Measurements from ENCODE around the gene CDH8. TPM values are rescaled to one million over a fixed set of nuclear protein-coding genes. Genes with fewer than 3 reads are reported as not detected.

The CDH8 gene
- polyA plus RNA-seq, 1 of the 3 experiments (the other 2 are of a cell fraction): 0.05 TPM

DNA sequence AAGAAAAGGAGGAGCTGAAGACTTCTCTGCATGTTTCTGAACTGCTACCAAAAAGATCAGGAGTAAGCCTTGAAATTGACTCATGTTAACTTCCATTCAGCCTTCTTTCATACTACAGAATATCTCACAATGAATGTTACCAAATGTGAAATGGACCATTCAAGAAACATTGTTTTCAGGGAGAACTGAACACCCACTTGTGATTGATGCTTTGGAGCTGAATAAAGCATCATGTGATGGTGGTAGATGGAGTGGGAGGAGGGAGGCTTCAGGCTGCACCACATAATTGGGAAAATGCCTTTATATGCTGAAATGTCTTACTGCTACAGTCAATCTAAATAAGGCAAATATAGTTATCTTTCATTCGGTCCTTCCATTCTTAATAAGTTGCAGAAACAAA, 127.8 kb downstream of the CDH8 start:
- DNase-seq: no peak

More for the DNA sequence above, 127.8 kb downstream of the CDH8 start:
- H2AFZ ChIP-seq (ENCODE audit: low read depth): no peak overlapping the region
- TF ChIP-seq CTCF (IDR thresholded peaks at IDR 0.05) (no peak), EZH2phosphoT487 (IDR thresholded peaks at IDR 0.05; ENCODE audit: borderline replicate concordance, low read depth) (no peak), FOXJ3 (CRISPR knock-in tag; IDR thresholded peaks at IDR 0.05) (no peak), TCF12 (IDR thresholded peaks at IDR 0.05) (no peak), TEAD4 (IDR thresholded peaks at IDR 0.05; ENCODE audit: borderline replicate concordance, insufficient read depth) (no peak), EP300 (IDR thresholded peaks at IDR 0.05; ENCODE audit: borderline replicate concordance in 1 of 2, low read depth in 1 of 2, low read length in 1 of 2) (no peak), ZBTB33 (IDR thresholded peaks at IDR 0.05; ENCODE audit: borderline replicate concordance, low read depth) (no peak), NRF1 (IDR thresholded peaks at IDR 0.05; ENCODE audit: low read depth, low read length) (no peak), GATA2 (CRISPR knock-in tag; IDR thresholded peaks at IDR 0.05) (no peak)
- TF ChIP-seq, protein P1, sequence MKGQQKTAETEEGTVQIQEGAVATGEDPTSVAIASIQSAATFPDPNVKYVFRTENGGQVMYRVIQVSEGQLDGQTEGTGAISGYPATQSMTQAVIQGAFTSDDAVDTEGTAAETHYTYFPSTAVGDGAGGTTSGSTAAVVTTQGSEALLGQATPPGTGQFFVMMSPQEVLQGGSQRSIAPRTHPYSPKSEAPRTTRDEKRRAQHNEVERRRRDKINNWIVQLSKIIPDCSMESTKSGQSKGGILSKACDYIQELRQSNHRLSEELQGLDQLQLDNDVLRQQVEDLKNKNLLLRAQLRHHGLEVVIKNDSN (IDR thresholded peaks at IDR 0.05; ENCODE audit: borderline replicate concordance, low read depth): no peak
- CTCF ChIA-PET: no interaction called here
- no peaks in the 10 kb centered on the region for H3K27me3 ChIP-seq (ENCODE audit: insufficient read depth)
- H3K9ac ChIP-seq: no peak overlapping the region
- H4K20me1 ChIP-seq (ENCODE audit: insufficient read depth): no peaks in the 10 kb centered on the region
- H3K36me3 ChIP-seq (replicated peaks in 1 of 2; ENCODE audit: control insufficient read depth in 1 of 2, insufficient read depth in 2 of 2, low read length in 1 of 2): no peaks in the 10 kb centered on the region
- no peaks in the 10 kb centered on the region for H3K9me3 ChIP-seq
- H3K4me3 ChIP-seq (ENCODE audit: low read depth in 2 of 2, low read length in 1 of 2): no peak overlapping the region
- WGBS (ENCODE audit: low lambda C conversion rate): 18% methylated on average over 1 of the region's 1 CpG
- H3K4me1 ChIP-seq (ENCODE audit: control insufficient read depth in 1 of 2, insufficient read depth in 2 of 2, low read depth in 1 of 2, low read length in 1 of 2): no peaks in the 10 kb centered on the region
- POLR2A ChIA-PET: no interaction called here
- H3K27ac ChIP-seq (ENCODE audit: low read depth in 2 of 2, low read length in 1 of 2): no peak overlapping the region
- H3K79me2 ChIP-seq (ENCODE audit: insufficient read depth): no peaks in the 10 kb centered on the region
- no peak overlapping the region for H3K4me2 ChIP-seq
- H3K9me2 ChIP-seq: no peaks in the 10 kb centered on the region
- no peaks in the 10 kb centered on the region for H3F3A ChIP-seq (replicated peaks; ENCODE audit: insufficient read depth)

All from SK-N-SH (cell line).